Measurements from ENCODE around the gene SNED1. TPM values are rescaled to one million over a fixed set of nuclear protein-coding genes. Genes with fewer than 3 reads are reported as not detected.
A peak's percentile ranks its signal among the peaks of the same experiment; 100 is the strongest.

The SNED1 gene
- total RNA-seq, 1 donor from 2014 or later = 2.8 TPM

- H3K4me3 Mint-ChIP-seq (ENCODE audit: unreplicated experiment) = no peak overlapping the region
- DNase-seq = no peak
- no peak overlapping the region for H3K27ac Mint-ChIP-seq (ENCODE audit: unreplicated experiment)
- H3K9me3 Mint-ChIP-seq (ENCODE audit: unreplicated experiment) = peaks cover 10% of the 10 kb centered on the region
- TF ChIP-seq, protein P1, sequence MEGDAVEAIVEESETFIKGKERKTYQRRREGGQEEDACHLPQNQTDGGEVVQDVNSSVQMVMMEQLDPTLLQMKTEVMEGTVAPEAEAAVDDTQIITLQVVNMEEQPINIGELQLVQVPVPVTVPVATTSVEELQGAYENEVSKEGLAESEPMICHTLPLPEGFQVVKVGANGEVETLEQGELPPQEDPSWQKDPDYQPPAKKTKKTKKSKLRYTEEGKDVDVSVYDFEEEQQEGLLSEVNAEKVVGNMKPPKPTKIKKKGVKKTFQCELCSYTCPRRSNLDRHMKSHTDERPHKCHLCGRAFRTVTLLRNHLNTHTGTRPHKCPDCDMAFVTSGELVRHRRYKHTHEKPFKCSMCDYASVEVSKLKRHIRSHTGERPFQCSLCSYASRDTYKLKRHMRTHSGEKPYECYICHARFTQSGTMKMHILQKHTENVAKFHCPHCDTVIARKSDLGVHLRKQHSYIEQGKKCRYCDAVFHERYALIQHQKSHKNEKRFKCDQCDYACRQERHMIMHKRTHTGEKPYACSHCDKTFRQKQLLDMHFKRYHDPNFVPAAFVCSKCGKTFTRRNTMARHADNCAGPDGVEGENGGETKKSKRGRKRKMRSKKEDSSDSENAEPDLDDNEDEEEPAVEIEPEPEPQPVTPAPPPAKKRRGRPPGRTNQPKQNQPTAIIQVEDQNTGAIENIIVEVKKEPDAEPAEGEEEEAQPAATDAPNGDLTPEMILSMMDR (IDR thresholded peaks at IDR 0.05; ENCODE audit: partially characterized antibody, unreplicated experiment) = no peak
- peaks cover 10% of the 10 kb centered on the region for H3K27me3 Mint-ChIP-seq (ENCODE audit: unreplicated experiment)
- H3K36me3 Mint-ChIP-seq (ENCODE audit: unreplicated experiment) = peaks cover 7% of the 10 kb centered on the region
- H3K4me1 Mint-ChIP-seq (ENCODE audit: low read depth, unreplicated experiment) = peaks cover 25% of the 10 kb centered on the region
Measured at GRCh38 chr2:241094172-241094571, 95.8 kb downstream of the SNED1 start.

- Mint-ChIP-seq H3K27me3 (ENCODE audit: unreplicated experiment) (peaks cover 10% of the 10 kb centered on the region), H3K9me3 (ENCODE audit: unreplicated experiment) (peaks cover 10% of the 10 kb centered on the region), H3K36me3 (ENCODE audit: unreplicated experiment) (peaks cover 7% of the 10 kb centered on the region), H3K27ac (ENCODE audit: unreplicated experiment) (no peak overlapping the region), H3K4me3 (ENCODE audit: unreplicated experiment) (no peak overlapping the region), H3K4me1 (ENCODE audit: low read depth, unreplicated experiment) (peaks cover 23% of the 10 kb centered on the region)
- no peak for DNase-seq
- TF ChIP-seq, protein P1 (IDR thresholded peaks at IDR 0.05; ENCODE audit: partially characterized antibody, unreplicated experiment) = no peak
Measured at GRCh38 chr2:241094924-241095420, 96.6 kb downstream of the SNED1 start.

- Mint-ChIP-seq H3K4me3 (ENCODE audit: unreplicated experiment) (peak overlapping the region; percentile 3), H3K27me3 (ENCODE audit: unreplicated experiment) (peaks cover 10% of the 10 kb centered on the region), H3K9me3 (ENCODE audit: unreplicated experiment) (peaks cover 10% of the 10 kb centered on the region), H3K4me1 (ENCODE audit: low read depth, unreplicated experiment) (peaks cover 20% of the 10 kb centered on the region), H3K27ac (ENCODE audit: unreplicated experiment) (no peak overlapping the region), H3K36me3 (ENCODE audit: unreplicated experiment) (peaks cover 7% of the 10 kb centered on the region)
- DNase-seq = no peak
- TF ChIP-seq, protein P1 (IDR thresholded peaks at IDR 0.05; ENCODE audit: partially characterized antibody, unreplicated experiment) = no peak
Measured at GRCh38 chr2:241095594-241096290, 97.3 kb downstream of the SNED1 start.

GRCh38 chr2:241096979-241097378 is 98.6 kb downstream of the SNED1 start:
- H3K4me3 Mint-ChIP-seq (ENCODE audit: unreplicated experiment) = no peak overlapping the region
- H3K27ac Mint-ChIP-seq (ENCODE audit: unreplicated experiment) = no peak overlapping the region
- peaks cover 9% of the 10 kb centered on the region for H3K4me1 Mint-ChIP-seq (ENCODE audit: low read depth, unreplicated experiment)
- H3K9me3 Mint-ChIP-seq (ENCODE audit: unreplicated experiment) = peaks cover 5% of the 10 kb centered on the region
- TF ChIP-seq, protein P1 (IDR thresholded peaks at IDR 0.05; ENCODE audit: partially characterized antibody, unreplicated experiment) = no peak
- peaks cover 7% of the 10 kb centered on the region for H3K36me3 Mint-ChIP-seq (ENCODE audit: unreplicated experiment)
- DNase-seq = no peak
- H3K27me3 Mint-ChIP-seq (ENCODE audit: unreplicated experiment) = peaks cover 9% of the 10 kb centered on the region

- peaks cover 13% of the 10 kb centered on the region for H3K27me3 Mint-ChIP-seq (ENCODE audit: unreplicated experiment)
- H3K4me1 Mint-ChIP-seq (ENCODE audit: low read depth, unreplicated experiment) = peaks cover 2% of the 10 kb centered on the region
- no peak overlapping the region for H3K4me3 Mint-ChIP-seq (ENCODE audit: unreplicated experiment)
- peaks cover 7% of the 10 kb centered on the region for H3K36me3 Mint-ChIP-seq (ENCODE audit: unreplicated experiment)
- H3K9me3 Mint-ChIP-seq (ENCODE audit: unreplicated experiment) = peaks cover 6% of the 10 kb centered on the region
- DNase-seq = no peak
- TF ChIP-seq, protein P1 (IDR thresholded peaks at IDR 0.05; ENCODE audit: partially characterized antibody, unreplicated experiment) = no peak
- no peak overlapping the region for H3K27ac Mint-ChIP-seq (ENCODE audit: unreplicated experiment)
Measured at GRCh38 chr2:241099246-241099645, 100.8 kb downstream of the SNED1 start.

All from glutamatergic neuron (in vitro differentiated cells).